ENCODE data around the gene OTOP2.

Gene OTOP2, protein sequence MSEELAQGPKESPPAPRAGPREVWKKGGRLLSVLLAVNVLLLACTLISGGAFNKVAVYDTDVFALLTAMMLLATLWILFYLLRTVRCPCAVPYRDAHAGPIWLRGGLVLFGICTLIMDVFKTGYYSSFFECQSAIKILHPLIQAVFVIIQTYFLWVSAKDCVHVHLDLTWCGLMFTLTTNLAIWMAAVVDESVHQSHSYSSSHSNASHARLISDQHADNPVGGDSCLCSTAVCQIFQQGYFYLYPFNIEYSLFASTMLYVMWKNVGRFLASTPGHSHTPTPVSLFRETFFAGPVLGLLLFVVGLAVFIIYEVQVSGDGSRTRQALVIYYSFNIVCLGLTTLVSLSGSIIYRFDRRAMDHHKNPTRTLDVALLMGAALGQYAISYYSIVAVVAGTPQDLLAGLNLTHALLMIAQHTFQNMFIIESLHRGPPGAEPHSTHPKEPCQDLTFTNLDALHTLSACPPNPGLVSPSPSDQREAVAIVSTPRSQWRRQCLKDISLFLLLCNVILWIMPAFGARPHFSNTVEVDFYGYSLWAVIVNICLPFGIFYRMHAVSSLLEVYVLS

DNA sequence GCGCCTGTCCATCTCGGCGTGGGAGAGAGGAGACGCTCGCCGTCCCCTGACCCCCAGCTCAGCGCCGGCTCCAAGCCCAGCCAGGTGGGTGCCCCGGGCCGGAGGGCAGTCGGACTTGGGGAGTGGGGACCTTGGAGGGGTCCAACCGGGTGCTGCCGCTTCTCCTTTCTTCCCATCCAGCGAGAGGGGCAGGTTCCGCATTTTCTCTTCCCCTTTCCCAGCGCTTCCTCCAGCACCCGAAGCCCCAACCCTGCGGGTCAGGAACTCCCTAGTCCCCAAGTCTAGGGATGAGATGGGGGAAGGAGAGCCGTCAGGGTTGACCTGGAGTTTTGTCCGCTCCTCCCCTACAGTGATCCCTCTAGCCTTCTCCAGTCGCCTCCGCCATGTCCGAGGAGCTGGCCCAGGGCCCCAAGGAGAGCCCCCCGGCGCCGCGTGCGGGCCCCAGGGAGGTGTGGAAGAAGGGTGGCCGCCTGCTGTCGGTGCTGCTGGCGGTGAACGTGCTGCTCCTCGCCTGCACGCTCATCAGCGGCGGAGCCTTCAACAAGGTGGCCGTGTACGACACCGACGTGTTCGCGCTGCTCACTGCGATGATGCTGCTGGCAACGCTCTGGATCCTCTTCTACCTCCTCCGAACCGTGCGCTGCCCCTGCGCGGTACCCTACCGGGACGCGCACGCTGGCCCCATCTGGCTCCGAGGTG is at the start of gene OTOP2:
TSS of gene OTOP2 (plus strand) at position 24 of the 699 bp plus-strand sequence. CDS start at position 384, 360 bp downstream.
- no peak within 1 kb of the TSS for H3K27ac ChIP-seq
- DNase-seq (ENCODE audit: low read depth, low spot score), result no peak

DNA sequence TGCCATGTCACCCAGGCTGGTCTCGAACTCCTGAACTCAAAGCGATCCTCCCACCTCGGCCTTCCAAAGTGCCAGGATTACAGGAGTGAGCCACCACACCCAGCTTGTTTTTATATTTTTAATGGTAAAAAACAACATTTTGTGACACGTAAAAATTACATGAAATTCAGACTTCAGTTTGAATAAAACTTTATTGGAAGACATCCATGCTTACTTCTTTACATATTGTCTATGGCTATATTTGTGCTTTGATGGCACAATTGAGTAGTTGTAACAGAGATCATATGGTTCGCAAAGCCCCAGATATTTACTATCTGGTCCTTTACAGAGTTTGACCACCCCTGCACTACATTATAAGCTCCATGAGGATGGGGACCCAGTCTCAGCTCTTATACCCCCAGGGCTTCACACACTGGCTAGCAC is 49.4 kb upstream of the OTOP2 start:
- H3K27ac ChIP-seq, result no peak overlapping the region
- DNase-seq (ENCODE audit: low read depth, low spot score), result no peak

DNA sequence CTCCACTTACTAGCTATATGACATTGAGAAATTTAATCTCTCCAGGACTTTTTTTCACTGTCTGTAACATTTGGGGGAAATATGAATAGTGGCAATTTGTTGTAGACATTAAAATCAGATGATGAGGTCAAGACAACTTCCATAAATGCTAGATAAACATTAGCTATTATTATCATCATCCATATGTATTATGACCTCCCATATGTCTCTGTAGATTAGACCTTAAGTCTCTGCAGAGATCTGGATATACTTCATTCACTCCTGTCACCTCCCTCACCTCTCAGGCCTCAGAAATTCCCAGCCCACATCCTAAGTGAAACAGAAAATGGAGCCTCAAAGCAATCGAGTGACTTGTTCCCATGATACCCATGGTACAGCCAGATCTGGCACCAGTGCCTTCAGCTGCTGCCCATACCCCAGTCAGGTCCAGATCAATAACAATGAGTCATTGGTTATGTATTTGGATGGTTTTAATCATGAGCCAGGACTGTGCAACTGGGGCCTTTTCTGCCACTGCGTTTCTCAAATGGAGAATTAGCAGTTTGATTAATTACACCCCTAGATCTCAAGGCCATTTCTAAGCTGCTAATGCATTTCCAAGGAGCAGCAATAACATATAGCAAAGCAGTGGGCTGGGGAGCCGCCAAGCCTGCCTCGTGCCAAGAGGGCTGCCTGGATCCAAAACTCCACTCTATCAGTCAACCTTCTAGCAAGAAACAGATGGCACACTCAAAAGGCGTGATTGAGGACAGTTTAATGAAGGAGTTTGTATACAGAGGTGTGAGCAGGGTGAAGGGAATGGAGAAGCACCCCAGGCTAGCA is 48.7 kb upstream of the OTOP2 start:
- no peak for DNase-seq (ENCODE audit: low read depth, low spot score)
- H3K27ac ChIP-seq, result no peak overlapping the region

- H3K27ac ChIP-seq, result no peak overlapping the region
- no peak for DNase-seq (ENCODE audit: low read depth, low spot score)
These were observed 48.0 kb upstream of the OTOP2 start for GRCh38 chr17:74875977-74876593.

GRCh38 chr17:74877592-74878548 is 46.2 kb upstream of the OTOP2 start:
- H3K27ac ChIP-seq, result peak overlapping the region; percentile 12
- peak; percentile 57 for DNase-seq (ENCODE audit: low read depth, low spot score)

DNA sequence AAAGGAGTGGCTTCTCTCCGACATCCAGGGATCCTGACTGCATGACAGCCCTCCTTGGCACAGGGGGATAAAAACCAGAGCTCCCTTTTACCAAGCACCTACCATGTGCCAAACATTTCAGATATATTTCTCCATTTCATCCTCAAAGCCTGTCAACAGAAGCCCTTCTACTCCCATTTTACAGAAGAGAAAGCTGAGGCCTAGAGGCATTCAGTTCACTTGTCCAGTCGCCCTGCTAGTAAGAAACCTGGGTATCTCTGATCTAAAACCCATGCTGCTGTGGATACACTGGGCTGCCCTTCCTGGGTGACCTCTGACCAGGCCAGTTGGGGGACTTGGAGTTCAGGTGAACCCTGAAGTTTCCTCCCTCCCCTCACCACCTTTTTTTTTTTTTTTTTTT is 45.4 kb upstream of the OTOP2 start:
- H3K27ac ChIP-seq, result no peak overlapping the region
- DNase-seq (ENCODE audit: low read depth, low spot score), result no peak

- H3K27ac ChIP-seq, result no peak overlapping the region
- no peak for DNase-seq (ENCODE audit: low read depth, low spot score)
These were observed 44.8 kb upstream of the OTOP2 start for GRCh38 chr17:74879308-74879707.

DNA sequence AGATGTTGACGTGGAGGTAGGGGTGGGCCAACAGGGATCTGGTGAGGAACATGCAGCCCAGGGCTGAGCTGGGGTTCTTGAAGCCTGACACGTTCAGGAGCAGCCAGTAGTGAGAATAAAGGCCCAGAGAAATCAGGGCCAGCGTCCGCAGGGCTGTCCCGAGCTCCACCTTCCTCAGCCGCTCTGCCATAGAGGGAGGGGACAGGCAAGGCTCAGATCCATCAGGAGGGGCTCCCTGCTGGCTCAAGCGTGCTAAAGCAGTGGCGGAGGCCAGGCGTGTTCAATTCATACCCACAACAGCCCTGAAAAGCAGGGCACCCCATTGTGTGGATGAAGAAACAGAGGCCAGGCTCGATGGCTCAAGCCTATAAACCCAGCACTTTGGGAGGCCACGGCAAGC is 43.0 kb upstream of the OTOP2 start:
- no peak for DNase-seq (ENCODE audit: low read depth, low spot score)

DNA sequence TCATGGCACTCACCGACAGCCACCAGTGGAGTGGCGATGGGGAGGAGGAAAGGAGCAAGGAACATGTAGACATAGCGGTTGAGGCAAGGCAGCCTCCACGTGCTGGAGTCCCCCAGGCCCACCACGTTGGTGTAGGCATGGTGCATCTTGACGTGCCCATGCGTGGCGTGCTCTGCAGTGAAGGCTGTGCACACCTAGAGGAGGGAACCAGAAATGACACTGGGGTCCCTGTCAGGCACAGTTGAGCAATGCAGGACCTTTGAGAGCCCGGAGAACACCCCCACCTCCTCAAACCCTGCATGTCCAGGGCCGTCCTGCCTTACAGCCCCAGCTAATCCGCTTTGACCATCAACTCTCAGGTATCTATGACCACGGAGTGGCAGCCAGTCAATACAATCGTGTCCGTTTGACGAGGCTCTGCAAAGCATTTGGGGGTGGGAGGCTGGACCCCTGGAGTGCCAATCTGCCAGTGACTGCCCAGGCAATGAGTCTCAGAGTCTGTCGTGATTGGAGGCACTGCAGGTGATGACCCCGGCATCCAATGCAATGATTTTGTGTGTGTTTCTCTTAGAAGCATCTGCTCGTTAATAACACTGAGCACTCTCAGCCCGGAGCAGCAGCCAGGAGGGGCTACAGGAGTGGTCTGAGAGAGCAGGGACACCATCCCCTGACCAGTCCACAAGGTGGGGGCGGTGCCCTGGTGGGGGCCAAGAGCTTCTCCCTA is 41.4 kb upstream of the OTOP2 start:
- DNase-seq (ENCODE audit: low read depth, low spot score), result no peak
- no peak overlapping the region for H3K27ac ChIP-seq

More for the DNA sequence above, 43.0 kb upstream of the OTOP2 start:
- H3K27ac ChIP-seq, result no peak overlapping the region

- no peak for DNase-seq (ENCODE audit: low read depth, low spot score)
- no peak overlapping the region for H3K27ac ChIP-seq
These were observed 40.8 kb upstream of the OTOP2 start for GRCh38 chr17:74883241-74883745.

DNA sequence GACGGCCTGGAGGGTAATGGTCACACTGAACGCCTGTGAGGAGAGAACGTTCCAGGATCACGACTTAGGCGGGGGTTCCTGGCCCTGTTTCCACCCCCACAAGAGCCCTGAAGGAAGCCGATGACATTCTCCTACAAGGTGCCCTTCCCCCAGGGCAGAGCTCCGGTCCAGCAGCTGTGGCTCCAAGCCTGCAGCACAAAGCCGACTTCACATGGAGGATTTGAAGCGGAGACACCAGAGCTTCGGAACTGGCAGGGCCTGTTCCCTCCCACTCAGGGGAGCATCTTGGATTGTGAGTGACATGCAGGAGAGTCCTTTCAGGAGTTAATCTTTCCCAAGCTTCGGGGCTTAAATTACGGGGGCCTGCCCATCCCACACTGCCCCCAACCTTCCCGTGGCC is 35.6 kb upstream of the OTOP2 start:
- no peak for DNase-seq (ENCODE audit: low read depth, low spot score)
- H3K27ac ChIP-seq, result no peak overlapping the region

DNA sequence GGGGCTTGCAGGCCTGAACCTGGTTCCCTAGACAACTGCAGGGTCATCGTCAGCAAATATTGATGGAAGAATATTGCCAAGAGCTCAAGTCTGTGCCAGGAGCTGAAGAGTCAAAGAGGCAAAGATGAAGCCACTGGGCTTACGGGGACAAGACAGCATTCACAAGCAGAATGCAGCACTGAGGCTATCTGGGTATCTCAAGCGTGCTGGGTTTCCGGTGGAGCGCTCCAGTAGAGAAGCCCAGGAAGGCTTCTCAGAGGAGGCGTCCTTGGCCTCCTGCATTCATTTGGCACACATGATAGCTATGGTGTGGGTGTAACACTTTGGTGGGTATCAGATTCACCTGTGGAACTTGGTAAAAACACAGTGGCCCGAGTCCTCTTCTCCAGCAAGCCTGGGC is 33.5 kb upstream of the OTOP2 start:
- DNase-seq (ENCODE audit: low read depth, low spot score), result no peak

DNA sequence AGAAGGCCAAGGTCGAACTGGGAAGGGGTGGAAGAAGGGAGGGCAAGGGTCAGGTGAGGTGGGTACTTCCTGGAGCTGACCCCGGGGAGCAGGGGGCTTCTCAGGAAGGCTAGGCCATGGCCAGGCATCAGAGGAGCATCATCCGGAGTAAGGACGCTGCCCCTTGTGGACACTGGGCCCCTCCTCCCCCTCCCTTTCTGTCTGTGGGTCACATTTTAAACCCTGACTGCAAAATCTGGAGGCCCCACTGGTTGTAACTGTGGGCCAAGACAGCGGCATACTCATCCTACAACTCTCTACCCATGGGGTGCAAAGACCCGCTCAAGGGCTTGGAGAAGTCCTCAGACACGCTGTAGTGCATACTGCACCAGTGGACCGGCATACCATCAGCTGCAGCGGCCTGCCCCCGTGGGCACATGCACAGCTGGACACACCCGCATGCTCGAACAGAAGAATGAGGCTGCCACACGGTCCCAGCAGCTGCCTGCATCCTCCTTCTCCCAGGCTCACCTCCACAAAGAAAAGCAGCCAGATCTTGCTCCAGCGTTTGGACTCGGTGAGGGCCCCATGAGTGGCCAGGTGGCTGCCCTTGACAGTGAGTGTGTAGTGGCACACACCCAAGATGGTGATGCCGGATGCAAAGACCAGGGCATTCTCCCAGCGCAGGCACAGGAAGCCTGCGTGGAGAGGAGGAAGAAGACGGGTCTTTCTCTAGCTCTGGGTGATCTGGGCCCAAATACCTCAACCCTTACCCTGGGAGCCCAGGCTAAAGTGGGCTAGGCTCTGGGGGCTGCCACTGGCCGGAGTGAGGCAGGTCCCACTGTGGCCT is 31.8 kb upstream of the OTOP2 start:
- no peak for DNase-seq (ENCODE audit: low read depth, low spot score)
- H3K27ac ChIP-seq, result no peak overlapping the region

More for the DNA sequence above, 33.5 kb upstream of the OTOP2 start:
- no peak overlapping the region for H3K27ac ChIP-seq

GRCh38 chr17:74892974-74893911 is 30.8 kb upstream of the OTOP2 start, which contains the start of gene FADS6:
TSS of gene FADS6 (minus strand) at chr17:74893633. CDS start at chr17:74893595, 38 bp downstream.
- no peak for DNase-seq (ENCODE audit: low read depth, low spot score)
- H3K27ac ChIP-seq, result no peak within 1 kb of the TSS

DNA sequence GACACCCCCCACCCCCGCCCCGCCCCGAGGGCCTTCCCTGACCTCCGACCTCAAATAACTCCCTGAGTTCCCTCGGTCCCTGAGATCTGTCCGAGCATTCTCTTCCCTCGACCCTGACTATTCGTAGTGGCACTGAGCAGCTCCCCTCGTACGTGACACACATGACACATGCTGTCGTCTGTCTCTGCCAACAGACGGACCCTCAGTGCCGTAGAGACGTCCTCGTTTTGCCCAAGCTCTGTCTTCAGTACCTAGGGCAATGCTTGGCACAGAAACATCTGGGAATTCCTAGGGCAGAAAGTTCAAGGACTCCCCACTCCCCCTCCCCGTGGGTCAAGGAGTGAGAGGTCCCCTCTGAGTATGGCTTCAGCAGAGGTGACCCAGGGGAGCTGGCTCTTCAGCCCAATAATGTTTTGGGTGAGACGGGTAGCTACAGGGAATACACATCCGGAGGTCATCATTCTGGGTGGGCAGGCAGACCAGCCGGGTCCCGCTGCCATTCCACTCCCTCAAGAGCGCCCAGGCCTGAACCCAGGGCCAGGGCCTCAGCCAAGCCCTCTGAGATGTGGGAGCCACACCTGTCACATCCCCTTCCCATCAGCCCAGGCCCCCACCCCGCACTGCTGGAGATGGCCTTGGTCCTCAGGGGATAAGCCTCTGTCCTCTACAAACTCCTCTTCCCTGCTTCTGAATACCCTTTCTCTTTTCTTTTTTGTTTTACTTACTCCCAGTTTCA is 30.0 kb upstream of the OTOP2 start:
- no peak for DNase-seq (ENCODE audit: low read depth, low spot score)
- H3K27ac ChIP-seq, result no peak overlapping the region
